HUES6 (cell line): ENCODE measurements around the gene C2CD2.

ENCODE experiments used
- H3K27ac ChIP-seq: 2 replicates; pipeline ENCODE4 v1.7.0; 2013; ENCODE audit warnings: low read depth, mild to moderate bottlenecking, low read length, inconsistent platforms
- H3K27me3 ChIP-seq: 2 replicates; pipeline ENCODE4 v1.6.1; 2013; ENCODE audit warnings: low read length; ENCODE audit not compliant: control insufficient read depth, insufficient read depth
- H3K36me3 ChIP-seq: 2 replicates; pipeline ENCODE4 v1.6.1; 2013; ENCODE audit warnings: low read length; ENCODE audit not compliant: control insufficient read depth, insufficient read depth
- H3K4me1 ChIP-seq: 2 replicates; pipeline ENCODE4 v1.6.1; 2013; ENCODE audit warnings: low read length; ENCODE audit not compliant: control insufficient read depth, insufficient read depth
- H3K4me3 ChIP-seq: 2 replicates; pipeline ENCODE4 v1.5.1; 2013; ENCODE audit warnings: low read depth, low read length
- H3K9ac ChIP-seq: one replicate; pipeline ENCODE4 v1.6.1; 2013; ENCODE audit warnings: mild to moderate bottlenecking, low read length
- H3K9me3 ChIP-seq: 2 replicates; pipeline ENCODE4 v1.6.1; 2013; ENCODE audit warnings: low read depth, low read length; ENCODE audit not compliant: control insufficient read depth, insufficient read depth

C2CD2 gene

GRCh38 chr21:41894922-41895557 lies 58.8 kb downstream of the C2CD2 start:
- Histone ChIP-seq H3K9me3 (no peaks in the 10 kb centered on the region), H3K9ac (no peak overlapping the region), H3K27ac (no peak overlapping the region), H3K27me3 (no peaks in the 10 kb centered on the region), H3K36me3 (no peaks in the 10 kb centered on the region), H3K4me1 (peaks cover 30% of the 10 kb centered on the region), H3K4me3 (no peak overlapping the region)

GRCh38 chr21:41894511-41894910 lies 59.3 kb downstream of the C2CD2 start:
- H3K9me3 ChIP-seq: no peaks in the 10 kb centered on the region
- H3K36me3 ChIP-seq: no peaks in the 10 kb centered on the region
- no peak overlapping the region for H3K4me3 ChIP-seq
- no peaks in the 10 kb centered on the region for H3K27me3 ChIP-seq
- no peak overlapping the region for H3K27ac ChIP-seq
- no peak overlapping the region for H3K9ac ChIP-seq
- H3K4me1 ChIP-seq: peaks cover 30% of the 10 kb centered on the region

GRCh38 chr21:41892726-41893125 lies 61.1 kb downstream of the C2CD2 start:
- no peak overlapping the region for H3K4me3 ChIP-seq
- no peak overlapping the region for H3K27ac ChIP-seq
- no peak overlapping the region for H3K9ac ChIP-seq
- H3K4me1 ChIP-seq: peaks cover 24% of the 10 kb centered on the region
- no peaks in the 10 kb centered on the region for H3K36me3 ChIP-seq
- no peaks in the 10 kb centered on the region for H3K9me3 ChIP-seq
- H3K27me3 ChIP-seq: no peaks in the 10 kb centered on the region

- no peak overlapping the region for H3K27ac ChIP-seq
- H3K9me3 ChIP-seq: no peaks in the 10 kb centered on the region
- no peaks in the 10 kb centered on the region for H3K27me3 ChIP-seq
- peaks cover 9% of the 10 kb centered on the region for H3K4me1 ChIP-seq
- H3K36me3 ChIP-seq: no peaks in the 10 kb centered on the region
- H3K4me3 ChIP-seq: no peak overlapping the region
- no peak overlapping the region for H3K9ac ChIP-seq
Observed at GRCh38 chr21:41891132-41891531, 62.7 kb downstream of the C2CD2 start.

GRCh38 chr21:41890355-41890754 lies 63.5 kb downstream of the C2CD2 start:
- no peak overlapping the region for H3K9ac ChIP-seq
- H3K4me3 ChIP-seq: no peak overlapping the region
- H3K4me1 ChIP-seq: peaks cover 8% of the 10 kb centered on the region
- no peaks in the 10 kb centered on the region for H3K27me3 ChIP-seq
- no peaks in the 10 kb centered on the region for H3K9me3 ChIP-seq
- no peaks in the 10 kb centered on the region for H3K36me3 ChIP-seq
- H3K27ac ChIP-seq: no peak overlapping the region

- no peaks in the 10 kb centered on the region for H3K9me3 ChIP-seq
- H3K9ac ChIP-seq: no peak overlapping the region
- no peak overlapping the region for H3K27ac ChIP-seq
- peaks cover 11% of the 10 kb centered on the region for H3K4me1 ChIP-seq
- H3K4me3 ChIP-seq: no peak overlapping the region
- H3K36me3 ChIP-seq: no peaks in the 10 kb centered on the region
- no peaks in the 10 kb centered on the region for H3K27me3 ChIP-seq
Observed at GRCh38 chr21:41888749-41889376, 65.0 kb downstream of the C2CD2 start.

GRCh38 chr21:41887667-41888066 lies 66.2 kb downstream of the C2CD2 start:
- no peak overlapping the region for H3K27ac ChIP-seq
- no peak overlapping the region for H3K9ac ChIP-seq
- H3K4me3 ChIP-seq: no peak overlapping the region
- H3K27me3 ChIP-seq: no peaks in the 10 kb centered on the region
- H3K9me3 ChIP-seq: no peaks in the 10 kb centered on the region
- peaks cover 11% of the 10 kb centered on the region for H3K4me1 ChIP-seq
- no peaks in the 10 kb centered on the region for H3K36me3 ChIP-seq

- H3K27me3 ChIP-seq: no peaks in the 10 kb centered on the region
- H3K27ac ChIP-seq: no peak overlapping the region
- no peak overlapping the region for H3K4me3 ChIP-seq
- no peaks in the 10 kb centered on the region for H3K9me3 ChIP-seq
- H3K4me1 ChIP-seq: peaks cover 11% of the 10 kb centered on the region
- no peak overlapping the region for H3K9ac ChIP-seq
- H3K36me3 ChIP-seq: no peaks in the 10 kb centered on the region
Observed at GRCh38 chr21:41886328-41886727, 67.5 kb downstream of the C2CD2 start.

GRCh38 chr21:41885341-41886024 lies 68.3 kb downstream of the C2CD2 start:
- H3K9ac ChIP-seq: no peak overlapping the region
- H3K4me1 ChIP-seq: peaks cover 11% of the 10 kb centered on the region
- no peaks in the 10 kb centered on the region for H3K36me3 ChIP-seq
- H3K27me3 ChIP-seq: no peaks in the 10 kb centered on the region
- H3K4me3 ChIP-seq: no peak overlapping the region
- H3K9me3 ChIP-seq: no peaks in the 10 kb centered on the region
- H3K27ac ChIP-seq: no peak overlapping the region

GRCh38 chr21:41884501-41885030 lies 69.3 kb downstream of the C2CD2 start:
- Histone ChIP-seq H3K4me3 (no peak overlapping the region), H3K4me1 (peaks cover 11% of the 10 kb centered on the region), H3K27me3 (no peaks in the 10 kb centered on the region), H3K27ac (no peak overlapping the region), H3K36me3 (no peaks in the 10 kb centered on the region), H3K9ac (no peak overlapping the region), H3K9me3 (no peaks in the 10 kb centered on the region)

GRCh38 chr21:41883582-41883981 lies 70.2 kb downstream of the C2CD2 start:
- H3K27ac ChIP-seq: no peak overlapping the region
- no peaks in the 10 kb centered on the region for H3K27me3 ChIP-seq
- peaks cover 11% of the 10 kb centered on the region for H3K4me1 ChIP-seq
- no peak overlapping the region for H3K4me3 ChIP-seq
- no peaks in the 10 kb centered on the region for H3K9me3 ChIP-seq
- H3K9ac ChIP-seq: no peak overlapping the region
- H3K36me3 ChIP-seq: no peaks in the 10 kb centered on the region
